Suprapubic skin (tissue), 4 donors: ENCODE results near the gene STPG3.

ENCODE experiments used
- CTCF ChIP-seq, 2 donors: fragments of 200-600 bp in 1 of 2; fragments of 450-650 bp in 1 of 2; sonication (generic) in 1 of 2; IDR thresholded peaks; one replicate each; pipeline ENCODE4 v1.5.1; 2016 to 2019; ENCODE audit warnings: antibody characterized with exemption in 2 of 2, mild to moderate bottlenecking in 1 of 2, moderate library complexity in 1 of 2
- EP300 ChIP-seq: sonication (generic); formaldehyde crosslinking; IDR thresholded peaks from one replicate; pipeline ENCODE4 v1.6.1; 2017; ENCODE audit warnings: antibody characterized with exemption
- POLR2A ChIP-seq, 2 donors: fragments of 450-650 bp; IDR thresholded peaks; one replicate each; pipeline ENCODE4 v1.6.1; 2017; ENCODE audit warnings: antibody characterized with exemption in 2 of 2, mild to moderate bottlenecking in 2 of 2, moderate library complexity in 2 of 2
- POLR2AphosphoS5 ChIP-seq, 3 donors: sonication (generic); formaldehyde crosslinking; IDR thresholded peaks; one replicate each; pipeline ENCODE4 v1.6.1; 2017; ENCODE audit warnings: antibody characterized with exemption in 3 of 3

GRCh38 chr9:137254624-137255447 lies 3.8 kb downstream of the STPG3 start, which contains the start of gene NELFB:
- TF ChIP-seq CTCF (IDR thresholded peaks at IDR 0.05) (no peak), POLR2A (IDR thresholded peaks at IDR 0.05) (peak in 1 of 2 donors; percentile 19), POLR2AphosphoS5 (IDR thresholded peaks at IDR 0.05) (peak in 1 of 3 donors; percentile 24), EP300 (no peak)
